ENCODE results near the gene MGMT. TPM values are rescaled to one million over a fixed set of nuclear protein-coding genes. Genes with fewer than 3 reads are reported as not detected.

MGMT gene
- total and polyA plus RNA-seq, 4 donors = 9.9 to 39.6 (median 23.2) TPM

DNA sequence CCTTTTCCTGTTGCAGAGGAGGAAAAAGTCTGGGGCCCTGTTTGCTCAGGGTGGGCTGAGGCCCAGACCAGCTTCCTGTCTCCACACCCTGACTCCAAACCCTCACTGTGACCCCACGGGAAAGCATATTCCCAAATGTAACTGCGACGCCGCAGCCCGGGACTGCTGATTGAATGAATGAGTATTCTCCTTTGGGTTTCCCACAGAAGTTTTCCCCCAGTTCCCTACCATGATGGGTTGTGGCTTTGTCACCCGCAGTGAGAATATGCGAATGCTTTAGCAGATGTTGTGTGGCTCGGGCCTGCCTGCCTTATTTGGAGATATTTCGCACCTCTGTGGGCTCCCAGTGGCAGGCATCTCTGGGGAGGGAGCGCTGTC is 50.6 kb downstream of the MGMT start:
- H3K36me3 ChIP-seq (ENCODE audit: control insufficient read depth in 4 of 4, insufficient read depth in 4 of 4, low read length in 4 of 4) = peaks cover 0 to 3% (median 0%) of the 10 kb centered on the region in 4 donors
- no peak overlapping the region for H3K4me3 ChIP-seq
- no peak for DNase-seq
- TF ChIP-seq, protein P1, sequence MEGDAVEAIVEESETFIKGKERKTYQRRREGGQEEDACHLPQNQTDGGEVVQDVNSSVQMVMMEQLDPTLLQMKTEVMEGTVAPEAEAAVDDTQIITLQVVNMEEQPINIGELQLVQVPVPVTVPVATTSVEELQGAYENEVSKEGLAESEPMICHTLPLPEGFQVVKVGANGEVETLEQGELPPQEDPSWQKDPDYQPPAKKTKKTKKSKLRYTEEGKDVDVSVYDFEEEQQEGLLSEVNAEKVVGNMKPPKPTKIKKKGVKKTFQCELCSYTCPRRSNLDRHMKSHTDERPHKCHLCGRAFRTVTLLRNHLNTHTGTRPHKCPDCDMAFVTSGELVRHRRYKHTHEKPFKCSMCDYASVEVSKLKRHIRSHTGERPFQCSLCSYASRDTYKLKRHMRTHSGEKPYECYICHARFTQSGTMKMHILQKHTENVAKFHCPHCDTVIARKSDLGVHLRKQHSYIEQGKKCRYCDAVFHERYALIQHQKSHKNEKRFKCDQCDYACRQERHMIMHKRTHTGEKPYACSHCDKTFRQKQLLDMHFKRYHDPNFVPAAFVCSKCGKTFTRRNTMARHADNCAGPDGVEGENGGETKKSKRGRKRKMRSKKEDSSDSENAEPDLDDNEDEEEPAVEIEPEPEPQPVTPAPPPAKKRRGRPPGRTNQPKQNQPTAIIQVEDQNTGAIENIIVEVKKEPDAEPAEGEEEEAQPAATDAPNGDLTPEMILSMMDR (IDR thresholded peaks at IDR 0.05; ENCODE audit: control extremely low read depth, extremely low read depth) = no peak
- H3K27ac ChIP-seq (ENCODE audit: low read depth in 1 of 2, low read length in 1 of 2) = no peak overlapping the region
- ATAC-seq (ENCODE audit: insufficient read depth, low FRiP score) = no peak
- no peaks in the 10 kb centered on the region for H3K4me1 ChIP-seq (ENCODE audit: control insufficient read depth in 5 of 5, insufficient read depth in 5 of 5, low read length in 5 of 5)
- no peak overlapping the region for H3K9ac ChIP-seq (ENCODE audit: insufficient read depth in 1 of 2, low read length in 2 of 2)
- no peaks in the 10 kb centered on the region for H3K9me3 ChIP-seq (ENCODE audit: control insufficient read depth in 4 of 4, insufficient read depth in 3 of 4, low read length in 3 of 4)
- no peaks in the 10 kb centered on the region for H3K27me3 ChIP-seq (ENCODE audit: control insufficient read depth in 3 of 3, insufficient read depth in 3 of 3, low read length in 2 of 3)
- 84 to 87% methylated on average over 10 of the region's 10 CpGs for WGBS, 2 donors

DNA sequence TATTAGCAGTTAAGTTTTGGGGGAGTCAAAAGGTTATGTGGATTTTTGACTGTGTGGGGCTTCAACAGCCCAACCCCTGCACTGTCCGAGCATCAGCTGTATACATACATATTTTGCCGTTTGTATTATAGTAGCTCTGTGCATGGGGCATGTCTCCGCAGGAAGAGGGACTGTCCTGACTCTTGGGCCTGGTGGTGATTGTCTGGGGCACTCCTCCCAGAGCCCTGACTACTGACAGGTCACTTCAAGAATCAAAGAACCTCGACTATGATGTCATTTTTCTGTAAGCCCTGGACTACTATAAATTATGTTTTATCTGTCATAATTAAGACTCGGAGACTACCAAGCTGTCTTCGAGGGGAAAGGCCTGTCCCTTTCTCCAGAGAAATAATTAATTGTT is 51.8 kb downstream of the MGMT start:
- no peak overlapping the region for H3K27ac ChIP-seq (ENCODE audit: low read depth in 1 of 2, low read length in 1 of 2)
- no peaks in the 10 kb centered on the region for H3K4me1 ChIP-seq (ENCODE audit: control insufficient read depth in 5 of 5, insufficient read depth in 5 of 5, low read length in 5 of 5)
- H3K27me3 ChIP-seq (ENCODE audit: control insufficient read depth in 3 of 3, insufficient read depth in 3 of 3, low read length in 2 of 3) = no peaks in the 10 kb centered on the region
- no peak for ATAC-seq (ENCODE audit: insufficient read depth, low FRiP score)
- 67 to 70% methylated on average over 6 of the region's 6 CpGs for WGBS, 2 donors
- no peak overlapping the region for H3K4me3 ChIP-seq
- H3K36me3 ChIP-seq (ENCODE audit: control insufficient read depth in 4 of 4, insufficient read depth in 4 of 4, low read length in 4 of 4) = peaks cover 0 to 3% (median 0%) of the 10 kb centered on the region in 4 donors
- no peaks in the 10 kb centered on the region for H3K9me3 ChIP-seq (ENCODE audit: control insufficient read depth in 4 of 4, insufficient read depth in 3 of 4, low read length in 3 of 4)
- H3K9ac ChIP-seq (ENCODE audit: insufficient read depth in 1 of 2, low read length in 2 of 2) = no peak overlapping the region
- TF ChIP-seq, protein P1 (IDR thresholded peaks at IDR 0.05; ENCODE audit: control extremely low read depth, extremely low read depth) = no peak
- DNase-seq = no peak

DNA sequence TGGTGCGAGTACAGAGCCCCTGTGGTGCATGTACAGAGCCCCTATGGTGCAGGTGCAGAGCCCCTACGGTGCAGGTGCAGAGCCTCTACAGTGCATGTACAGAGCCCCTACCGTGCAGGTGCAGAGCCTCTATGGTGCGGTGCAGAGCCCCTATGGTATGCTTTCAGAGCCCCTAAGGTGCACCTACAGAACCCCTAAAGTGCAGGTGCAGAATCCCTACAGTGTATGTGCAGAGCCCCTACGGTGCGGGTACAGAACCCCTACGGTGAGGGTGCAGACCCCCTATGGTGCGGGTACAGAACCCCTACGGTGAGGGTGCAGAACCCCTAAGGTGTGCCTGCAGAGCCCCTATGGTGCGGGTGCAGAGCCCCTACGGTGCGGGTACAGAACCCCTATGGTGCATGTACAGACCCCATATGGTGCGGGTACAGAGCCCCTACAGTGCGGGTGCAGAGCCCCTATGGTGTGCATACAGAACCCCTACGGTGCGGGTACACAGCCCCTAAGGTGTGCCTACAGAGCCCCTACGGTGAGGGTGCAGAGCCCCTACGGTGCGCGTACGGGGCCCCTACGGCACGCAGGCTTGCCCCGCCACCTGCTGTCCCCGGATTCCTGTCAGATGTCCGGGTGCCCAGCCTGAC is 53.5 kb downstream of the MGMT start:
- H3K9me3 ChIP-seq (ENCODE audit: control insufficient read depth in 4 of 4, insufficient read depth in 3 of 4, low read length in 3 of 4) = no peaks in the 10 kb centered on the region
- DNase-seq = no peak
- H3K4me3 ChIP-seq = no peak overlapping the region
- no peaks in the 10 kb centered on the region for H3K4me1 ChIP-seq (ENCODE audit: control insufficient read depth in 5 of 5, insufficient read depth in 5 of 5, low read length in 5 of 5)
- H3K36me3 ChIP-seq (ENCODE audit: control insufficient read depth in 4 of 4, insufficient read depth in 4 of 4, low read length in 4 of 4) = peaks cover 0 to 3% (median 0%) of the 10 kb centered on the region in 4 donors
- H3K27me3 ChIP-seq (ENCODE audit: control insufficient read depth in 3 of 3, insufficient read depth in 3 of 3, low read length in 2 of 3) = no peaks in the 10 kb centered on the region
- WGBS, 2 donors = 94 to 96% methylated on average over 26 of the region's 26 CpGs
- H3K27ac ChIP-seq (ENCODE audit: low read depth in 1 of 2, low read length in 1 of 2) = no peak overlapping the region
- ATAC-seq (ENCODE audit: insufficient read depth, low FRiP score) = no peak
- TF ChIP-seq, protein P1 (IDR thresholded peaks at IDR 0.05; ENCODE audit: control extremely low read depth, extremely low read depth) = no peak
- H3K9ac ChIP-seq (ENCODE audit: insufficient read depth in 1 of 2, low read length in 2 of 2) = no peak overlapping the region
